Measurements from ENCODE around the gene TBC1D26. TPM values are rescaled to one million over a fixed set of nuclear protein-coding genes. Genes with fewer than 3 reads are reported as not detected.
"Not testable (repeated sequence)": the region's sequence is repeated elsewhere in the genome, so short reads cannot be mapped to it uniquely, and the experiment has no call there.

TBC1D26 gene
- total RNA-seq: 3.3 TPM

DNA sequence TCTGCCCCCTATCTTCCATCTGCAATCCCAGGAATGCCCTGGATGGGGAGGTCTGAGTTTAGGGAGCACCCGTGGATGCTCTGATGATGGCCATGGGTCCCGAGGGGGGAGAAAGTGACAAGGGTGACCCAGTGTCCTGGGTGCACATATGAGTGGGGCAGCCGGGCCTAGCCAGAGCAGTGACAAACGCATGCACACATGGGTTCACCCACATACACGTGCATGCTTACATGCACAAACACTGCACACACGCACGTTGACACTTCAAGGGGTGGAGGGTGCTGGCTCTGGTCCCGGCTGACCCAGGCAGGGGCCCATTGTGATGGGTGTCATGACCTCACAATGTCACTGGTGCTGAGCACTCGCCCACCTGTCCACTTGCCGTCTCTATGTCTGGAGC is at the start of gene TBC1D26:
Gene TBC1D26, plus strand, starts transcription at position 384 of the 400 bp plus-strand sequence. CDS start 3,066 bp downstream, outside the sequence.
- not testable (repeated sequence) for FAIRE-seq; DNase-seq (ENCODE audit: low spot score in 2 of 2)

GRCh38 chr17:15683135-15683534 is 48.9 kb upstream of the TBC1D26 start:
- not testable (repeated sequence) for FAIRE-seq; DNase-seq (ENCODE audit: low spot score in 2 of 2)

DNA sequence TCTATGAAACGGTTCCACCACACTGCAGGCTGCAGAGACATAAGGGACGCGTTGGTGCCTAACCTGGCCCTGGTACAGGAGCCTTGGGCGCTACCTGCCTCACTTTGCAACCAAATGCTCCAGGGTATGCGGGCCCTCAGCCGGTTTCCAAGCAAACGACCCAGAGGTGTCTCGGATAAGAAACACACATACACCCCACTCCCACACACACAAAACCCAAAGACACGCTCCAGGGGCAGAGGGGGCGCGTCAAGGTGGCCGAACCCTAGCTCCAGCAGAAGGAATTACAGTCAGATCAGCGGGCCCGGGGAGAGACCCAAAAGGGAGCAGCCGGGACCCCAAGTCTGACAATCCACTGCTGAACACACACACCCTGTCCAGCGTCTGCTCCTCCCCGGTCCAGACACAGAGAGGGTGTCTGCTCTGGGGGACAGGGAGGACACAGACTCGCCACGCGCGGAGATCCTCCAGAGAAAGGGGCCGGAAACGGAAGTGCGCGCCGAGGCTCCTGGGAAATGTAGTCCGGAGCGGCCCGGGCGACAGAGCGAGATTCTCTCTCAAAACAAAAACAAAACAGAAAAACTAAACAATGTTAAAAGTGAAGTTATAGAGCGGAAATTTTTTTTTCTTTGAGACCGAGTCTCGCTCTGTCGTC is 48.1 kb upstream of the TBC1D26 start, which contains the start of gene TRIM16:
Gene TRIM16, minus strand, starts transcription at position 488 of the 655 bp plus-strand sequence. CDS start 32,702 bp downstream, outside the sequence.
- FAIRE-seq: not testable (repeated sequence)
- DNase-seq (ENCODE audit: low spot score in 2 of 2): peak in 1 of 2 donors; percentile 67

GRCh38 chr17:15687494-15687893 is 44.6 kb upstream of the TBC1D26 start:
- not testable (repeated sequence) for FAIRE-seq; DNase-seq (ENCODE audit: low spot score in 2 of 2)

- not testable (repeated sequence) for DNase-seq (ENCODE audit: low spot score in 2 of 2); FAIRE-seq
These were observed 33.1 kb upstream of the TBC1D26 start for GRCh38 chr17:15698967-15699366.

GRCh38 chr17:15699413-15699924 is 32.6 kb upstream of the TBC1D26 start, which contains the start of gene ZNF286A:
Gene ZNF286A, plus strand, starts transcription at chr17:15699752. Its CDS starts 578 bp downstream, at chr17:15700330.
- FAIRE-seq (peak; percentile 42), DNase-seq (ENCODE audit: low spot score in 2 of 2) (peak; percentile 84)

DNA sequence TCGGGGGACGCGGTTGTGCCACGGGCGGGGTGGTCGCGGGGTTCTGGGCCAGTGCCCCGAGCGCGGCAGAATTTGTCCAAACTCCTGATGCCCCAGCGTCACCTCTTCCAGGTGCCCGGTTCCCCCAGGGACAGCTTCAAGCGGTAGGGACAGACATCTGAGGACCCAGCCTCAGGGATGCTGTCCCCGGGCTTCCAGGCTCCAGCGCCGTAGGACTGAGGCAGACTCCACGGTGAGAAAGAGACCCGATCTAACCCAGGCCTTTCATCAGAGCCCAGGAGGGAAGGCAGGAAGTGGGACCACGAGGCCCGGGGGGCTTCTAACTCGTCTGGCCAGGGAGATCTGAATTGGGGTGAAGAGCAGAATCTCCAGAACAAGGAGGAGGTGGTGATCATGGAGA is 32.1 kb upstream of the TBC1D26 start:
- FAIRE-seq; DNase-seq (ENCODE audit: low spot score in 2 of 2): not testable (repeated sequence)

DNA sequence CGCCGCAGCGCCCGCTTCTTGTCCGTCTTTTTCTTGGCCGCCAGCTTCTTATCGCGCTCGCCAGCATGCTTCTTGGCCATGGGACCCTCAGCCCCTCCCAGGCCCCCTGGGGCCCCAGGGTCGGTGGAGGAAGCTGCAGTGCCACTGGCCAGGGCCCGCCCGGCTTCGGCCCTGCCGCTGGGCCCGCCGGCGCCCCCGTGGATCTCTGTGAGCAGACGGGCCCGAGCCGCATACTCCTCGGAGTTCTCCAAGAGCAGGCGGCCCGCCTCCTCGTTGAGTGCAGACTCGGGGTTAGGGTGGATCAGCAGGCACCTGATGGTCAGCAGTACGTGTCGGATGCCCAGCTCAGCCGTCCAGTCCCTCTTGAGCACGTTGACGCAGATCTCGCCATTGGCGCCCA is 27.8 kb upstream of the TBC1D26 start:
- DNase-seq (ENCODE audit: low spot score in 2 of 2); FAIRE-seq: not testable (repeated sequence)

- FAIRE-seq; DNase-seq (ENCODE audit: low spot score in 2 of 2): not testable (repeated sequence)
These were observed 27.3 kb upstream of the TBC1D26 start for GRCh38 chr17:15704813-15705212.

- not testable (repeated sequence) for DNase-seq (ENCODE audit: low spot score in 2 of 2); FAIRE-seq
These were observed 23.2 kb upstream of the TBC1D26 start for GRCh38 chr17:15708879-15709278.

DNA sequence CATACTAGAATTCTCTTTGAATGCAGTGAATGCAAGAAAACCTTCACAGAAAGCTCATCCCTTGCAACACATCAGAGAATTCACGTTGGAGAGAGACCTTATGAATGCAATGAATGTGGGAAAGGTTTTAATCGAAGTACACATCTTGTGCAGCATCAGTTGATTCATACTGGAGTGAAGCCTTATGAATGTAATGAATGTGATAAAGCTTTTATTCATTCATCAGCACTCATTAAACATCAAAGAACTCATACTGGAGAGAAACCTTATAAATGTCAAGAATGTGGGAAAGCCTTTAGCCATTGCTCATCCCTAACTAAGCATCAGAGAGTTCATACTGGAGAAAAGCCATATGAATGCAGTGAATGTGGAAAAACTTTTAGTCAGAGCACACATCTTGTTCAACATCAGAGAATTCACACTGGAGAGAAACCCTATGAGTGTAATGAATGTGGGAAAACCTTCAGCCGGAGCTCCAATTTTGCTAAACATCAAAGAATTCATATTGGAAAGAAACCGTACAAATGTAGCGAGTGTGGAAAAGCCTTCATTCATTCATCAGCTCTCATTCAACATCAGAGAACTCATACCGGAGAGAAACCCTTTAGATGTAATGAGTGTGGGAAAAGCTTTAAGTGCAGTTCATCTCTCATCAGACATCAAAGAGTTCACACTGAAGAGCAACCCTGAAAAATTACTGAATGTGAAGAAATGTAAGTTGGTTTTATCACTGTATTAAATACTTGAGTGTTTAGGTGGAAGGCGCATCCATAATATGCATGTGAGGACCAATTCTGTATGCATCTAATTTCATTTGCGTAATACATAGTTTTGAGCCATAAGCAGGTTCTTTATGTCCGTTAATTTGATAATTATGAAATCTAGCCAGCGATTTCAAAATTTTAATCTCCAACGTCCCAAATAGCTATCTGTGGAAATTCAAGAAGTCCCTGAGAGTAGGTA is 15.2 kb upstream of the TBC1D26 start:
- DNase-seq (ENCODE audit: low spot score in 2 of 2); FAIRE-seq: not testable (repeated sequence)

- DNase-seq (ENCODE audit: low spot score in 2 of 2); FAIRE-seq: not testable (repeated sequence)
These were observed 1.5 kb upstream of the TBC1D26 start for GRCh38 chr17:15730535-15730934.

DNA sequence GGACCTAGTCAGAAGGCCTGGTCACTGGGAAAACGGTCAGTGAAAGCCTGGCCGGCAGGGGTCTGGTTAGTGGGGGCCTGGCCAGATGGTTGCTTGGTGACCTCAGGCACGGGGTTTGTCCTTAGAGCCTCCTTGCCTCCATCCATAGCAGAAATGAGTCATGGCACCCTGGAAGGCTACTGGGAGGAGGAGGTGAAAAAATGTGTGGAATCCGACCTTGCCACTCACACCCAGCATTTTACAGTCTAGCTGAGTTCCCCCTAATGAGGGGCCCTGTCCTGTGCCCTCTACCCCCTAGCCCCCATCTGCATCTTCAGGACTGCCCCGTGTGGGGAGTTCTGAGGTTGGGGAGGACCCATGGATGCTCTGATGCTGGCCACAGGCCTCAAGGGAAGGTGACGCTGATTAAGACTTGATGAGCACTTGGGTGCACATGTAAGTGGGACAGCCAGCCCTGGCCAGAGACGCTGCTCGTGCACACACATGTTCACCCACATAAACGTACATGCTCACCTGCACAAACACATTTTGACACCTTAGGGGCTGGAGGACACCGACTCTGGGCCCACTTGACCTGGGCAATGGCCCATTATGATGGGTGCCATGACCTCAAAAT is 1.2 kb downstream of the TBC1D26 start:
- FAIRE-seq; DNase-seq (ENCODE audit: low spot score in 2 of 2): not testable (repeated sequence)

GRCh38 chr17:15736578-15736977 is 4.5 kb downstream of the TBC1D26 start:
- FAIRE-seq; DNase-seq (ENCODE audit: low spot score in 2 of 2): not testable (repeated sequence)

- no peak for FAIRE-seq
- DNase-seq (ENCODE audit: low spot score in 2 of 2): no peak
These were observed 6.0 kb downstream of the TBC1D26 start for GRCh38 chr17:15738066-15738465.

GRCh38 chr17:15739259-15739658 is 7.2 kb downstream of the TBC1D26 start:
- not testable (repeated sequence) for DNase-seq (ENCODE audit: low spot score in 2 of 2); FAIRE-seq

DNA sequence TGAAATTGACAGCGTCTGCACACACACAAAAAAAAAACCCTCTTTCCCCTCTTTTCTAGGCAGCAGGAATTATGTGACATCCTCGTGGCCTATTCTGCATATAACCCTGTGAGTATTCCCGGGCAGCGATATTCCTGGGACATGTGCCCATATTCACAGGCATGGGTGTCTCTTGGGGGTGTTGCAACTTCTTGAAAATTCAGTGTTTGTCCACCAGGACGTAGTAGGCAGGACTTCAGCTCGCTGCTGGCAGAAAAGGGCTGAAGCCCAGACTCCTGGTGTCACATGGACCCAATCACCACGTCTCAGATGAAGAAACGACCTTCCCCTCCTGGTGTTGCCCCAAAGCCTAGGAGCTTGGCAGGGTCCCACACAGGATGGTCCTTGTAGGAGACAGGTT is 8.0 kb downstream of the TBC1D26 start:
- not testable (repeated sequence) for DNase-seq (ENCODE audit: low spot score in 2 of 2); FAIRE-seq

GRCh38 chr17:15740570-15741120 is 8.6 kb downstream of the TBC1D26 start:
- FAIRE-seq (no peak), DNase-seq (ENCODE audit: low spot score in 2 of 2) (no peak)

DNA sequence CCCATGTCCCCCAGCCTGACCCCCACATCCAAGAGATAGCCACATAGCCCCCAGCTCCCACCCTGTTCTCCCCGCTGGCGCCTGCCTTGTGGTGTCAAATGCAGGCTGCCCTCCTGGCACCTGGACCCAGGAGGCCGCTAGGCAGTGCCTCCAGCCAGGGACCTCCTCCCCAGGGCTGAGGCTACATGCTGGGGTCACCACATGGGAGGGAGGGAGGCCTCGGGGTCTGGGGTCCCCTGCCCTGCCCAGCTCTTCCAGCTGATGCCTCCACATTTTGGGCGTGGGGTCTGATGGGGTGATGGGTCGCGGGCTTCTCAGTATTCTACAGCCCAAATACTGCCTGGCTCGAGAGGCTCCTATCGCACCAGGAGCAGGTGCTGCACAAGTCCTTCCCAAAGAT is 9.5 kb downstream of the TBC1D26 start:
- DNase-seq (ENCODE audit: low spot score in 2 of 2) (no peak), FAIRE-seq (no peak)
